Activated gamma-delta T cell treated with anti-CD3 and anti-CD28 coated beads, Interleukin-2, amount 50 U/mL, for 16 hours (primary cell): ENCODE data around the gene OAF.

Experiments used
- DNase-seq: peaks from one replicate; pipeline ENCODE4 v3.0.0-alpha.2; 2020; ENCODE audit warnings: low read depth

OAF gene

GRCh38 chr11:120183701-120184141 lies 27.1 kb upstream of the OAF start:
- DNase-seq, result no peak

DNA sequence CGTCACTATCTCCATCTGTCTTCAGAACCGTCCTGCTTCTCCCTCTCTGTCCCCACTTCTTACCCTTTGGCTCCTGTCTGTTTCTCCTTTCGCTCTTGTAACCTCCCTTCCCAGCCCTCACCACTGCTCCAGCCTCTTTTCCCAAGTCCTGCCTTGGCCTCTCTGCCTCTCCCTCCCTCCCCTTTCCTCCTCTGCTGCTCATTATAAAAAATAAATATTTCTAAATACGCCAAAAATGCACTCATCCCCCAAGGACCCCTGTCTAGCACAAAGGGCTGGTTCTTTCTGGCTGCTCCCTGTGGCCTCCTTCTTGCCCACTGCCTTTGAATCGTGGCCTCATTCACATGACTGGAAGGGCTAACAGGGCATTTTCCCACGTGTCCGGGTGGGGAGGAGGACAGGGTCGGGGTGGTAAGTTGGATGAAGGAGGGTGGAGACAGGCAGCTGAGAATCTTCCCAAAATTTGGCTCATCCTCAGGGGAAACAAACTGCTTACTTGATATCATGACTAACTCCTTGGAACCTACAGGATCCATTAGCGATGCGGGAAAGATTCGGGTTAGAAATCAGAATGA lies 26.4 kb upstream of the OAF start:
- DNase-seq, result no peak

- no peak for DNase-seq
These were observed 25.7 kb upstream of the OAF start for GRCh38 chr11:120184946-120185705.

DNA sequence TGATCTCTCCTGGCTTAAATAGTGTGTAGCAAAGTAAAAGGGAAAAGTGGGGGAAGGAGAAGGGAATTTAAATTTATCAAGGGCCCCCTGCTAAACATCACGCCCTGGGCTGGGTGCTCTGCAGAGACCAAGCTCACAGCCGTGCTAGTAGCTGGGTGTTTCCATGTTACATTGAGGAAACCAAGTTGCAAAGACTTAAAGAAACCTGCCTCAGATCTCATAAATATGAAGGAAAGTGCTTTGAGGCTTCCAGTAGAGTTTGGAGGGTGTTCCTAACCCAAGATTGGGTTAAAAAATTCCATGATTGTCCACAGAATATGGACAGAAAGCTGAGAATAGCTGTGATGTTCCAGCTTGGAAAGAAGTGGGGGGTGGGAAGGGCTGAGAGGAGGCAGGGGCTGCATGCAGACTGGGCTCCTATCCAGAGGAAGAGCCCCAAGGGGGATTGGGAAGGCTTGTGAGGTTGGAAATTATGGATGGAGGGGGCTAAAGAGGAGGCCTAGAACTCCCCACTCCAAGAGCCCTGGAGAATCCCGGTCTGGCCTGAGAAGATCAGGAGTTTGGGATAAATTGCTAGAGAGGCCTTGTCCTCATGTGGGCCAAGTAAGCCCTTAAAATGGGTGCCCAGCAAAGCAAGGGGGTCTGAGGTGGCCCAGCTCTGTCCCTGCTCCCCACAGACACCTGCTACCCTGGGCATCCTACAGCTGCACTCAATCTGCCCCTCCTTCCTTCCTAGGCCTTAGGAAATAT lies 25.0 kb upstream of the OAF start:
- no peak for DNase-seq

- no peak for DNase-seq
These were observed 24.4 kb upstream of the OAF start for GRCh38 chr11:120186456-120186773.

GRCh38 chr11:120186774-120187591 lies 23.8 kb upstream of the OAF start:
- DNase-seq, result no peak

DNA sequence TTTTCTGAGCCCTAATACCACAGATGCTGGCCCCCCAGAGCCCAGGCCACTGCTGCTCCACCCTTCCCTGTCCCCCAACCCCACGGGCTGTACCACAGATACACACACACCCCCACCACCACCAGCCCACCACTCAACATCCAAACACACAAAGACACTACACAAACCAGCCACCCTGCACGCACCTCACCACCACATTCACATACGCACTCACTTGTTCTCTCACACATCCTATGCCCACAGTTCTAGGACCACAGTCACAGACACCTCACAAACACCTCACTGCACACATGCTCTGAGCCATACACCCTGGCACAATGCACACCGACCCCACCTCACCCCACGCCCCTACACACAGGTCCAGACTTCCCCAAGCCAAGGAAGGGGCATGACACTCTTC lies 22.5 kb upstream of the OAF start:
- DNase-seq, result no peak

GRCh38 chr11:120188811-120189455 lies 21.9 kb upstream of the OAF start:
- no peak for DNase-seq

DNA sequence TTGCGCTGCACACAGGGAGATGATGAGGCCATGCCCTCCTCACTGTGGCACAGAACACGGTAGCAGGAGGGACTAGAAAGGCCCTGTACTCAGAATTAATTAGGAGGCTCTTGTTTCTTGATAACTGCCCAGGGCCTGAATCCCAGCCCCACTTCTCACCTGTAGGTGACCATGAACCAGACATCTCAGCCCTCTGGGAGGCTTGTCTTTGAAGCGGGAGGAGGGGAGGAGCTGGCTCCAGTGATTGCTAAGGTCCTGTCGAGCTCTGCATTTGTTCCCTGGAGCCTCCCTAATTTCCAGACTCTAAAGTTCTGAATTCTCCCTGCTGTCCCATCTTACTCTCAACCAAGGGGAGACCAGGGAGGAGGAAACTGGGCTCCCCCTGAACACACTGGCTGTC lies 19.8 kb upstream of the OAF start:
- no peak for DNase-seq

DNA sequence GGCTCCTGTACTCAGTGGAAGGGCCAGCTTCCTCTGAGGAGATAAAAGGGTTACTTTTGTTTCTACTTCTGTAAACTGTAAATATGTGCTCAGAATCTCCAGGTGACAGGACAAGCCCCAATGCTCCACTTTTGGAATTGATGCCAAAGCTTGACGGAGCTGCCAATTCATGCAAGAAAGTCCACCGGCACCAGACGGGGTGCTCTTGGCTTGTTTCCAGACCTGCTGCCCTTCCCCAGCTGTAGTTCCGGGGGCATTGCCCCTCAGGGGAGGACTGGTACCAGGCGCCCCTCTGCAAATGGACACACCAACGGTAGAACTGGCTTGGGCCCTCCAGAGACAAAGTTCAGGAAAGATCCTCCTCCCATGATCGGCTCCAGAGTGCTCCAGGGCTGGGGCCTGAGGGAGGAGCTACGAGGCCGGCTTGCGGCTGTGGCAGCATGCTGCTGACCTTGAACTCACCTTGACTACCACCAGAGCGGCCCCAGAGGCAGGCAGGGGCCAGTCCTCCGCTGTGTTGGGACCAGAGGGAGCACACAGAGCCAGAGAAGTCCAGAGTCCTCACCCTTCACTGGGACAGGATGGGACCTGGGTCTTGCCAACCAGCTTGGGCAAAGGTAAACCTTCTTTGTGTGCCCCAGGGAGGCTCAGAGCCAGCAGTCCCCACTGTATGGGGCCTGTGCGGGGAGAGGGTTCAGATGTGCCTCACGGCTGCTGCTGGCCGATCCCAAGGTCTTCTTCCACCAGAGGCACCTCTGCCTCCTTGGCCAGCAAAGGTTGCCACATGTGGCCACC lies 17.8 kb upstream of the OAF start:
- DNase-seq, result no peak

DNA sequence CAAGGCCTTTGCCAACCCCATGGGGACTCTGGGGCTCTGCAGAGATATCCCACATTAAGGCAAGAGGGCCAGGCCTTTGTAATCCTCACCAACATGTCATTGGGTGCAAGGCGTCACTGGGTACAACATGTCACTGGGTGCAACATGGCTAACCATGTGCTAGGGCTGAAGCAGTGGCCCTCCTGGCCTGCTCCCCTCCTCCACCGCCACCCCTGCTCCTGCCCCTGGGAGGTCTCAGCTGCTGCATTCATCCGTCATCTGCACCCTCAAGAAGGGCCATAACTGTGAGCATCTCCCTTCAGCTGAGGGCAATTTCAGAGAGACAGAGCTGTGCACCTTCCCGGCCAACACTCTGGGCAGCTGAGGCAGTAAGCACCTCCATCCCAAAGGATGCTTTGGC lies 16.7 kb upstream of the OAF start:
- DNase-seq, result no peak

DNA sequence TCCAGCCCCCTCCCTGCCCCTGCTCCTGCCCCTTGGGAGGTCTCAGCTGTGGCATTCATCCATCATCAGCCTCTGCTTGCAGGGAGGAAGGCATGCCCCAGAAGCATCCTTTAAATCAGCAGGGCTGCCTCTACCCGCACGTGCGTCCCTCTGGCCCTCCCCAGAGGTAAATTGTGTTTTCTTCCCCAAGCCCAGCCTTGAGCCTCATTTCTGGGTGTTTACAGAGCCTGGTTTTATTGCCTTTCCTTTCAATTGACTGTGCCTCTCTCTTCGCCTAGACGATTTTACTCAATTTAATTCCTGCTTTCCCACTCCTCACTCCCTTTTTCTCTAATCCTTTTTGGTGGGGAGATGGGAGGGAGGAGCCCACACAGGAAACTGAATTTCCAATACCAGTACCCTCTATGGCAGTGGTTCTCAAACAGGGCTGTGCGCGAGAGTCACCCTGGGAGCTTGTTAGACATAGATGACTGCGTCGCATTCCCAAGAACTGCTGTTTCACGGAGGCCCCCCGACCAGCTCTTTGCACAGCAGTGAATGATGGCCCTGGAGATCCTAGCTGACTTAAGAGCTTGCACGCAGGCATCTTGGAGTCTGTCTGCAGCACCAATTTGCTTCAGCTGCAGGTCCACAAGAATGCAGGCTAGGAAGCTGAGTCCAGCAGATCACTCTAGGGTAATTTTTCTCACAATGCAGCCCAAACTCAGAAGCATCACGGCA lies 15.1 kb upstream of the OAF start:
- DNase-seq, result no peak

GRCh38 chr11:120196826-120197225 lies 14.0 kb upstream of the OAF start:
- no peak for DNase-seq

DNA sequence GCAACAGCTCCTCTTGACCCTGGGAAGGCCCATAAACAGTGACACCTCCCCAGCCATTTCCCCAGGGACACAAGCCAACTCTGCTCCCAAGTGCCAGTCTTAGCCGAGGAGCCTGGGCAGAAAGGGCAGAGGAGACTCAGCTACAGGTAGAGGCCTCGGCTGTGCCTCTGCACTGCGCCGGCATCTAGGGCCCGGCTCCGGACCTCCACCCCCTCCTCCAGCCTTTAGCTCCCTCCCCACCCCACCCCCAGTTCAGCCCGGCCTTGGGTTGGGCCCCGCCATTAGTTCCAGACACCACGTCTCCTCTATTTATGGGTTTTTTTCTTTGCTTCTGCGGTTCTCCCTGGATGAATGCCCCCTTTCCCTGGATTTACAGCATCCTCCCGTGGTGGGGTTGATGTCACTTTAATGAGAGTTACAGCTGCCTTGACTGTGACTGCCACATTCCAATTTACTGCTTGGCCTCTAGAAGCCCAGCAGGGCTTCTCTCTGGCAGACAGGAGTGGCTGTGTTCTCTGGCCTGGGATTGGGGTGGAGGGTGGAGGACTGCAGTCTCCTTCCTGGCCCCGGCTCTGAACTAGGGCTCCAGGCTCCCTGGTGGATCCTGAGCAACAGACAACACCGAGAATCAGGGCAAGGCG lies 13.5 kb upstream of the OAF start:
- no peak for DNase-seq

DNA sequence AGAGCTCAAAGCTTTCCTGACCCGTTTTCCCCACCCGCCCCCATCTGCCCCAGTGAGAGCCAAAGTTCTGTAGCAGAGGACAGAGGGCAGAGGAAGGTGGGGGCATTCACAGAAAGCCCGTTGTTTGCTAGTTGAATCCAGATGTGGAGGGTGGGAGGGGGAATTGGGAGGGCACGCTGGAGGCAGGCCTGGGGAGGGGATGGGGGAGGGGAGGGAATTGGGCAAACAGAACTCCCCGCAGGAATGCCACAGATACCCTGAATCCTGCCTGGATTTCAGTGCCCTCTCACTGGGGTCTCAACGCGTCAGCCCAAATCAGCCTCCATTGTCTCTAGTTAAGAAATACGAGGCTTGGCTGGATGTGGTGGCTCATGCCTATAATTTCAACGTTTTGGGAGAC lies 12.9 kb upstream of the OAF start:
- no peak for DNase-seq

- no peak for DNase-seq
These were observed 12.4 kb upstream of the OAF start for GRCh38 chr11:120198403-120198786.

DNA sequence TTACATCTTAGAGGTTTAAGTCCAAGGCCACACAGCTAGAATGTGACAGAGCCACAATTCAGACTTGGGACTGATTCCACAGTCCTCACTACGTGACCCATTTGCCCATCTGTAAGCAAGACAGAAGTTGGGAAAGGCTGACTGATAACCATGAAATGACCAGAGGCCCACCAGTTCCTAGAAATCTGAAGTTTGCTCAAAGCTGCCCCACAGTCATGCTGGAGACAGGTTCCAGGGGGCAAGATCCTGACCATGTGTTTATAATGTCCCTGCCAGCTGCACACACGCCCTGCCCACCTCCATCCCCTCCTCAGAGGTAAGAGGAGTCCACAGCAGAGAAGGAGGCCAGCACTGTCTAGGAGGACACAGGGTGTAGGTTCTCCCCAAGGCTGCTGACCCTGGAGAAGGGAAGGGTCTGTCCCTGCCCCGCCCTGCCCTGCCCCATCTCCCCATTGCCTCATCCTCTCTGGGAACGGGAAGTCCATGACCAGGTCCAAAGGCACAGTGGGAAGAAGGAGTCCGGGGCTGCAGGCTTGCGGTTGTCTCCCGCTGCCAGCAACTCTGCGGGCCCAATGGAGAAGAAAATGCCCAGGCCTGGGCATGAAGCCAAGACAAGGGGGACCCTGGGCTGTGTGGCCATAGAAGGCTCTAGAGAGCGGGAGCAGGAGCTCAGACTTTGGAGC lies 11.9 kb upstream of the OAF start:
- DNase-seq, result no peak

DNA sequence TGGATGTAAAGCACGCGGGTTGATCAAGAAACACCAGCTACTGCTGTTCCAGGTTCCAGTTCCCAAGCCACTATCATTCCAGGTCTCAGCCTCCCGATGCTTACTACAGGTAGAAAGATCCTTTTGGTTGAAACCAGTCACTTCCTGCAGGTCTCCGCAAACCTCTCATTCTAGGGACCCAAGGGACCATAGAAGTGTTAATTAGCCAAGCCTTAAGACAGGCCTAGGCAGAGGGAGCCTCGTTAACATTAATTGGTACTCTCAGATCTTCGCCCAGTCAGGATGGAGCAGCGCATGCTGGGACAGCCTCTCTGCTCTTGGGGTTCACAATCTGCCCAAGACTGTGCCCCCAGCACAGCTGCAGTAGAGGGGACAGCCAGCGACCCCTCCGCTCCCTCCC lies 11.2 kb upstream of the OAF start:
- no peak for DNase-seq

GRCh38 chr11:120200677-120201076 lies 10.2 kb upstream of the OAF start:
- DNase-seq, result no peak

GRCh38 chr11:120201653-120202052 lies 9.2 kb upstream of the OAF start:
- no peak for DNase-seq
